Testis (tissue), 5 donors: Measurements from ENCODE around the gene OR10T2. TPM values are rescaled to one million over a fixed set of nuclear protein-coding genes. Genes with fewer than 3 reads are reported as not detected.
"Not testable (repeated sequence)": the region's sequence is repeated elsewhere in the genome, so short reads cannot be mapped to it uniquely, and the experiment has no call there.

Source experiments
- DNase-seq: peaks from one replicate; pipeline ENCODE4 v3.0.0-alpha.2; 2019
- H3K27ac ChIP-seq, 2 donors: fragments of 200-600 bp; sonication (generic); one replicate each; pipeline ENCODE4 v1.5.1; 2019
- H3K27me3 ChIP-seq: fragments of 200-600 bp; sonication (generic); one replicate; pipeline ENCODE4 v1.5.1; 2019
- H3K36me3 ChIP-seq: fragments of 200-600 bp; sonication (generic); one replicate; pipeline ENCODE4 v1.5.1; 2017; ENCODE audit warnings: low read depth; ENCODE audit errors: missing control alignments
- H3K4me1 ChIP-seq: fragments of 200-600 bp; sonication (generic); one replicate; pipeline ENCODE4 v1.5.1; 2019
- H3K4me3 ChIP-seq, 2 donors: fragments of 200-600 bp; sonication (generic); one replicate each; pipeline ENCODE4 v1.5.1; 2017 to 2019
- H3K9me3 ChIP-seq: fragments of 200-600 bp; sonication (generic); one replicate; pipeline ENCODE4 v1.5.1; 2017
- CTCF ChIP-seq, 3 experiments: fragments of 450-650 bp in 2 of 3; fragments of 200-600 bp in 1 of 3; sonication (generic) in 1 of 3; IDR thresholded peaks; one replicate each; pipeline ENCODE4 v1.5.1; 2016 to 2019; ENCODE audit warnings: antibody characterized with exemption in 3 of 3, mild to moderate bottlenecking in 2 of 3, moderate library complexity in 1 of 3
- POLR2A ChIP-seq: fragments of 450-650 bp; IDR thresholded peaks from one replicate; pipeline ENCODE4 v1.6.1; 2017; ENCODE audit warnings: antibody characterized with exemption, mild to moderate bottlenecking, moderate library complexity
- WGBS, 2 donors: methylation state at CpG; one replicate each; pipeline ENCODE4 v1.1.5; 2018; 5-methylcytosine and 5-hydroxymethylcytosine counted together
- intact Hi-C: fragments of 100-400 bp; cut with DNase I; formaldehyde crosslinking; loops from one replicate; pipeline ENCODE4 v1.15.1; 2023; ENCODE audit warnings: low total_unique reads
- long read RNA-seq, 2 donors: transcript quantifications; one replicate each; lab custom pipeline, GENCODE V29; 2026
- polyA plus RNA-seq: library from polyadenylated mRNA; stranded (reverse); fragments of 350-450 nt; fragmentation: Illumina TruSeq; extraction: RNeasy Lipid Tissue Mini Kit (QIAGEN cat#74804); gene quantifications from one replicate; pipeline ENCODE4 v1.2.3, GENCODE V29; 2014; ENCODE audit warnings: low read depth, low replicate concordance; ENCODE audit not compliant: insufficient read depth
- total RNA-seq, 2 donors: library from RNA; depleted of rRNA; stranded (reverse); fragments of >200 nt; gene quantifications; one replicate each; pipeline ENCODE4 v1.2.3, GENCODE V29; 2016

The OR10T2 gene
- total RNA-seq (under 1 TPM in 1 of 2 donors, not detected in 1; 0.94 TPM), polyA plus RNA-seq (not detected)
- long read RNA-seq, donor 1 = 0 reads
- long read RNA-seq, donor 2 = 0 reads

- TF ChIP-seq POLR2A (no peak), CTCF (IDR thresholded peaks at IDR 0.05) (no peak)
- Histone ChIP-seq H3K9me3 (no peaks in the 10 kb centered on the region), H3K4me3 (no peak within 1 kb of the TSS), H3K4me1 (no peaks in the 10 kb centered on the region), H3K36me3 (no peaks in the 10 kb centered on the region), H3K27ac (no peak within 1 kb of the TSS), H3K27me3 (no peaks in the 10 kb centered on the region)
- WGBS, 2 donors = 91 to 96% methylated on average over 5 of the region's 5 CpGs
- intact Hi-C loops = no loop called here
- DNase-seq = no peak
Measured at GRCh38 chr1:158398818-158399514, at the start of gene OR10T2. Gene OR10T2, minus strand, starts transcription at chr1:158399466. Its CDS starts 0 bp downstream, at chr1:158399466.

GRCh38 chr1:158445376-158445775, 46.1 kb upstream of the OR10T2 start:
- intact Hi-C loops = no loop called here

GRCh38 chr1:158434741-158435140, 35.5 kb upstream of the OR10T2 start:
- intact Hi-C loops = no loop called here
- H3K4me3 ChIP-seq = no peak overlapping the region
- DNase-seq = no peak
- no peak for TF ChIP-seq CTCF (IDR thresholded peaks at IDR 0.05)
- no peak for TF ChIP-seq POLR2A
- H3K4me1 ChIP-seq = no peaks in the 10 kb centered on the region
- WGBS, 2 donors = 63 to 64% methylated on average over 3 of the region's 3 CpGs
- H3K27ac ChIP-seq = no peak overlapping the region
- H3K27me3 ChIP-seq = no peaks in the 10 kb centered on the region
- no peaks in the 10 kb centered on the region for H3K9me3 ChIP-seq
- H3K36me3 ChIP-seq = no peaks in the 10 kb centered on the region

More at GRCh38 chr1:158445376-158445775, 46.1 kb upstream of the OR10T2 start:
- Histone ChIP-seq H3K4me3 (no peak overlapping the region), H3K27me3 (no peaks in the 10 kb centered on the region), H3K4me1 (peaks cover 5% of the 10 kb centered on the region), H3K27ac (no peak overlapping the region), H3K36me3 (no peaks in the 10 kb centered on the region), H3K9me3 (no peaks in the 10 kb centered on the region)
- no peak for DNase-seq
- WGBS, 2 donors = 90 to 91% methylated on average over 4 of the region's 4 CpGs
- TF ChIP-seq CTCF (IDR thresholded peaks at IDR 0.05) (no peak), POLR2A (no peak)

GRCh38 chr1:158430163-158430562, 30.9 kb upstream of the OR10T2 start:
- H3K4me3 ChIP-seq, DNase-seq, H3K36me3 ChIP-seq, H3K27ac ChIP-seq, H3K4me1 ChIP-seq, H3K27me3 ChIP-seq, H3K9me3 ChIP-seq, intact Hi-C loops: not testable (repeated sequence)
- WGBS, 2 donors = 64 to 69% methylated on average over 3 of the region's 3 CpGs

- no peaks in the 10 kb centered on the region for H3K4me1 ChIP-seq
- H3K9me3 ChIP-seq = no peaks in the 10 kb centered on the region
- whole genome bisulfite sequencing, 2 donors = 88 to 96% methylated on average over 1 of the region's 1 CpG
- TF ChIP-seq CTCF (IDR thresholded peaks at IDR 0.05) = no peak
- intact Hi-C loops = no loop called here
- H3K27ac ChIP-seq = no peak within 1 kb of the TSS
- no peaks in the 10 kb centered on the region for H3K36me3 ChIP-seq
- DNase-seq = no peak
- no peak within 1 kb of the TSS for H3K4me3 ChIP-seq
- no peaks in the 10 kb centered on the region for H3K27me3 ChIP-seq
Measured at GRCh38 chr1:158426137-158426536, 26.9 kb upstream of the OR10T2 start, which contains the start of gene OR10K2. Gene OR10K2, minus strand, starts transcription at chr1:158426237. Its CDS starts 5,371 bp downstream, at chr1:158420866.
